ENCODE data around the gene ZNF474. TPM values are rescaled to one million over a fixed set of nuclear protein-coding genes. Genes with fewer than 3 reads are reported as not detected.

Gene ZNF474
- total and polyA plus RNA-seq, 2 of the 4 experiments (the other 2 are of a cell fraction) = 0.24 to 0.54 TPM

DNA sequence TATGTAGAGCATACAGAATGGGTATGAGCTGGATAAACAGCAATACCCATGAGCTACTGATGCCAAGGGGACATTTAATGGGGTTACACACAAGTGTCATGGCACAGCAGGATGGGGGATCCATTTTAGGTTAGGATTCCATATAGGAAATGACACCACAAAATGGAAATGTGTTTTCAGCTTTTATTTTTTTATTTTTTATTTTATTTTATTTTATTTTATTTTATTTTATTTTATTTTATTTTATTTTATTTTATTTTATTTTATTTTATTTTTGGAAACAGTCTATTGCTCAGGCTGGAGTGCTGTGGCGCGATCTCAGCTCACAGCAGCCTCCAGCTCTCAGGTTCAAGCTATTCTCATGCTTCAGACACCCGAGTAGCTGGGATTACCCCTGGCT lies 11.6 kb downstream of the ZNF474 start:
- Histone ChIP-seq H4K8ac (ENCODE audit: low read depth in 2 of 2, low read length in 2 of 2) (no peak overlapping the region), H2AK9ac (replicated peaks; ENCODE audit: low read depth, low read length, poor library complexity) (no peak overlapping the region), H3K4me2 (ENCODE audit: low read depth, low read length) (no peak overlapping the region), H4K5ac (ENCODE audit: low read depth, low read length) (no peak overlapping the region), H3K4me1 (ENCODE audit: control insufficient read depth, insufficient read depth, low read length) (peaks cover 10% of the 10 kb centered on the region; the same call in 1 of the 2 replicates), H3K56ac (ENCODE audit: extremely low read depth, insufficient read depth, low read length) (no peak overlapping the region), H3K18ac (ENCODE audit: low read depth, low read length) (no peak overlapping the region), H3K27ac (ENCODE audit: insufficient read depth, low read length) (no peak overlapping the region), H3K27me3 (ENCODE audit: control insufficient read depth, insufficient read depth, low read length) (no peaks in the 10 kb centered on the region), H3K23ac (ENCODE audit: low read depth, low read length) (no peak overlapping the region), H3K9me1 (ENCODE audit: insufficient read depth, low read length) (peaks cover 11% of the 10 kb centered on the region), H3K9ac (ENCODE audit: low read depth, low read length) (no peak overlapping the region), H3K14ac (replicated peaks; ENCODE audit: low read depth, low read length) (peak overlapping the region; percentile 63; the same call in 1 of the 2 replicates), H3K79me1 (ENCODE audit: low read depth in 1 of 2, low read length in 2 of 2) (0 out of 4 replicates have a peak, but pooled peaks cover 0 to 5% of the 10 kb centered on the region in 2 experiments), H4K20me1 (ENCODE audit: insufficient read depth, low read length) (no peaks in the 10 kb centered on the region), H2BK15ac (ENCODE audit: low read depth, low read length) (no peak overlapping the region; the same call in 2 of the 3 replicates), H2BK5ac (ENCODE audit: low read depth, low read length, poor library complexity, severe bottlenecking) (no peak overlapping the region), H2AFZ (replicated peaks; ENCODE audit: low read length, poor library complexity) (no peak overlapping the region), H3K4me3 (ENCODE audit: insufficient read depth, low read depth, low read length) (no peak overlapping the region), H3K4ac (ENCODE audit: low read depth, low read length) (peak overlapping the region; percentile 49; the same call in 1 of the 2 replicates), H2BK20ac (ENCODE audit: low read depth, low read length) (peak overlapping the region; percentile 81), H3K9me3 (ENCODE audit: control insufficient read depth, insufficient read depth, low read length) (no peaks in the 10 kb centered on the region), H2BK120ac (ENCODE audit: low read depth, low read length) (peak overlapping the region; percentile 49), H4K91ac (ENCODE audit: insufficient read depth, low read depth, low read length) (no peak overlapping the region), H3K36me3 (ENCODE audit: control insufficient read depth, insufficient read depth, low read length) (no peaks in the 10 kb centered on the region), H2AK5ac (ENCODE audit: low read depth, low read length) (peak overlapping the region; percentile 84; the same call in 1 of the 2 replicates)
- DNase-seq = no peak
- POLR2A ChIA-PET (ENCODE audit: unreplicated experiment) = no interaction called here
- BruUV-seq (replicated peaks) = no TSS peak
- ATAC-seq (ENCODE audit: low read depth) = no peak
- TF ChIP-seq NFE2L2 (IDR thresholded peaks at IDR 0.05; ENCODE audit: low read depth, low read length) (no peak), MAFK (IDR thresholded peaks at IDR 0.05; ENCODE audit: low read depth, low read length) (no peak), MXI1 (IDR thresholded peaks at IDR 0.05; ENCODE audit: borderline replicate concordance, low read depth, low read length) (no peak)
- no CpG with 5 or more reads among the region's 3 CpGs for WGBS, 2 experiments (ENCODE audit: extremely low coverage in 2 of 2, insufficient read length in 1 of 2)
- in situ Hi-C loops (cut with MboI; ENCODE audit: low sequenced_read_pairs) = no loop called here
- CTCF ChIA-PET = no interaction called here
- dilution Hi-C loops (cut with HindIII; ENCODE audit: low sequenced_read_pairs, unreplicated experiment) = no loop called here
- intact Hi-C loops (cut with micrococcal nuclease) = no loop called here
